Keratinocyte (primary cell): ENCODE measurements around the gene DENND1A. TPM values are rescaled to one million over a fixed set of nuclear protein-coding genes. Genes with fewer than 3 reads are reported as not detected.

Source experiments
- DNase-seq: peaks from one replicate; pipeline ENCODE4 v3.0.0-alpha.2; 2011; ENCODE audit warnings: low read depth, missing footprints, low spot score
- FAIRE-seq: peaks from 2 replicates; lab custom pipeline; 2011; peaks lifted over from hg19 to GRCh38; lab: Jason Lieb, UNC
- H2AFZ ChIP-seq: 2 replicates; pipeline ENCODE4 v1.6.0; 2012; ENCODE audit warnings: low read length, control low read depth, inconsistent platforms; ENCODE audit not compliant: control insufficient read depth
- H3K27ac ChIP-seq: 2 replicates; pipeline ENCODE4 v1.5.1; 2011; ENCODE audit warnings: low read length; ENCODE audit not compliant: control insufficient read depth, insufficient read depth
- H3K27me3 ChIP-seq: 3 replicates; pipeline ENCODE4 v1.6.0; 2011; ENCODE audit warnings: low read length; ENCODE audit not compliant: control insufficient read depth, insufficient read depth; ENCODE audit errors: extremely low read depth
- H3K36me3 ChIP-seq, 2 experiments: 2 replicates in 1 of 2; 3 replicates in 1 of 2; pipeline ENCODE4 v1.5.1; 2011; ENCODE audit warnings: low read length in 2 of 2, mild to moderate bottlenecking in 1 of 2; ENCODE audit not compliant: control insufficient read depth in 2 of 2, insufficient read depth in 2 of 2; ENCODE audit errors: extremely low read depth in 1 of 2
- H3K4me1 ChIP-seq: 3 replicates; pipeline ENCODE4 v1.5.1; 2011; ENCODE audit warnings: low read length; ENCODE audit not compliant: control insufficient read depth, insufficient read depth; ENCODE audit errors: extremely low read depth
- H3K4me2 ChIP-seq: 3 replicates; pipeline ENCODE4 v1.6.0; 2011; ENCODE audit warnings: low read depth, low read length; ENCODE audit not compliant: control insufficient read depth, insufficient read depth; ENCODE audit errors: extremely low read depth
- H3K4me3 ChIP-seq, 3 experiments: fragments of 200-600 bp in 1 of 3; sonication (generic) in 1 of 3; 2 replicates in 2 of 3; 3 replicates in 1 of 3; pipeline ENCODE4 v1.5.1; 2011 to 2016; ENCODE audit warnings: low read length in 3 of 3, mild to moderate bottlenecking in 3 of 3, control low read depth in 2 of 3, inconsistent platforms in 1 of 3, low read depth in 1 of 3, mixed read lengths in 1 of 3, mixed run types in 1 of 3, moderate library complexity in 1 of 3; ENCODE audit not compliant: control insufficient read depth in 2 of 3, insufficient read depth in 2 of 3; ENCODE audit errors: extremely low read depth in 1 of 3
- H3K79me2 ChIP-seq: 2 replicates; pipeline ENCODE4 v1.6.0; 2012; ENCODE audit warnings: low read length; ENCODE audit not compliant: control insufficient read depth, insufficient read depth
- H3K9ac ChIP-seq: 3 replicates; pipeline ENCODE4 v1.6.0; 2011; ENCODE audit warnings: low read length; ENCODE audit not compliant: control insufficient read depth, insufficient read depth; ENCODE audit errors: extremely low read depth
- H3K9me1 ChIP-seq: 3 replicates; pipeline ENCODE4 v1.6.0; 2011; ENCODE audit warnings: low read length; ENCODE audit not compliant: control insufficient read depth, insufficient read depth; ENCODE audit errors: extremely low read depth
- H3K9me3 ChIP-seq: 2 replicates; pipeline ENCODE4 v1.5.1; 2012; ENCODE audit warnings: low read depth, low read length; ENCODE audit not compliant: control insufficient read depth
- H4K20me1 ChIP-seq: 3 replicates; pipeline ENCODE4 v1.6.0; 2011; ENCODE audit warnings: low read length; ENCODE audit not compliant: control insufficient read depth, insufficient read depth; ENCODE audit errors: extremely low read depth
- EZH2 ChIP-seq: IDR thresholded peaks from one replicate; pipeline ENCODE4 v1.6.1; 2012; ENCODE audit warnings: inconsistent platforms, mild to moderate bottlenecking, low read length, moderate library complexity
- dilution Hi-C: fragments of 300-500 bp; cut with MboI; formaldehyde crosslinking; loops from one replicate; pipeline ENCODE4 v1.7.0; 2020; ENCODE audit warnings: low sequenced_read_pairs; ENCODE audit not compliant: extremely low pct_ligation_motif_present
- polyA plus RNA-seq, 5 experiments: library from polyadenylated mRNA; depleted of rRNA in 3 of 5; stranded (reverse) in 3 of 5; stranded (forward) in 1 of 5; unstranded in 1 of 5; fragments of >200 nt; gene quantifications; 1 replicate in 1 of 5; 2 replicates in 3 of 5; 3 replicates in 1 of 5; pipeline versions ENCODE4 v1.2.1 to v1.2.3, GENCODE V29; 2011 to 2012; ENCODE audit warnings: missing spikeins in 2 of 5, low read depth in 1 of 5, low replicate concordance in 1 of 5
- TF ChIP-seq, protein P1 (sequence below), 3 experiments: IDR thresholded peaks in 1 of 3; conservative IDR thresholded peaks in 1 of 3; optimal IDR thresholded peaks in 1 of 3; 2 replicates in 2 of 3; 3 replicates in 1 of 3; pipeline versions ENCODE3 to v1.5.1; 2011; ENCODE audit warnings: low read length in 3 of 3, mild to moderate bottlenecking in 3 of 3, moderate library complexity in 2 of 3, control low read depth in 1 of 3, inconsistent platforms in 1 of 3; ENCODE audit not compliant: insufficient read depth in 2 of 3; ENCODE audit errors: extremely low read depth in 1 of 3

DENND1A gene
- polyA plus RNA-seq, 1 donor (not counting 4 experiments of a cell fraction or from before 2014, with no cell fraction given) = 13.0 TPM

DNA sequence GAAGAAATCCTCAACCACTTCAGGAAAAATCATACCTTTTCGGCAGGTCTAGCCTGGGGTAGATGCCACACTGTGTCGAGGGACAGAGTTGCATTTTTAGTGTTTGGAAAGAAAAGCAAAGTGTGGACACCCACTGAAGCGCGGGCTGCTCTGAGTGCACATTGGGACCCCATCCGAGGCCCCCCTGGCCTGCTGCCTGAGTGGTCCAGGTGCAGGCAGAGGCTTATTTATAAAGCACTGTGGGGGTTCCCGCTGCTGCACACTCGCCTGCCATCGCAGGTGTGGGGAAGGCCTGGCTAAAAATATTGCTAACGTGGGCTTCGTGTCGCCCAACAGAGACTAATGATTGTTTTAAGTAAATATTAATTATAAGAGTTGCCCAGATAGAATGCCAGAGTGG is 454.5 kb downstream of the DENND1A start:
- FAIRE-seq (no peak), DNase-seq (no peak)
- no peaks in the 10 kb centered on the region for H3K79me2 ChIP-seq
- H3K27me3 ChIP-seq = no peaks in the 10 kb centered on the region
- H3K9me1 ChIP-seq = no peaks in the 10 kb centered on the region
- H3K4me3 ChIP-seq = no peak overlapping the region
- no peaks in the 10 kb centered on the region for H3K4me1 ChIP-seq
- no peak overlapping the region for H3K4me2 ChIP-seq
- H3K27ac ChIP-seq = no peak overlapping the region
- H3K9me3 ChIP-seq = no peaks in the 10 kb centered on the region
- TF ChIP-seq, protein P1, sequence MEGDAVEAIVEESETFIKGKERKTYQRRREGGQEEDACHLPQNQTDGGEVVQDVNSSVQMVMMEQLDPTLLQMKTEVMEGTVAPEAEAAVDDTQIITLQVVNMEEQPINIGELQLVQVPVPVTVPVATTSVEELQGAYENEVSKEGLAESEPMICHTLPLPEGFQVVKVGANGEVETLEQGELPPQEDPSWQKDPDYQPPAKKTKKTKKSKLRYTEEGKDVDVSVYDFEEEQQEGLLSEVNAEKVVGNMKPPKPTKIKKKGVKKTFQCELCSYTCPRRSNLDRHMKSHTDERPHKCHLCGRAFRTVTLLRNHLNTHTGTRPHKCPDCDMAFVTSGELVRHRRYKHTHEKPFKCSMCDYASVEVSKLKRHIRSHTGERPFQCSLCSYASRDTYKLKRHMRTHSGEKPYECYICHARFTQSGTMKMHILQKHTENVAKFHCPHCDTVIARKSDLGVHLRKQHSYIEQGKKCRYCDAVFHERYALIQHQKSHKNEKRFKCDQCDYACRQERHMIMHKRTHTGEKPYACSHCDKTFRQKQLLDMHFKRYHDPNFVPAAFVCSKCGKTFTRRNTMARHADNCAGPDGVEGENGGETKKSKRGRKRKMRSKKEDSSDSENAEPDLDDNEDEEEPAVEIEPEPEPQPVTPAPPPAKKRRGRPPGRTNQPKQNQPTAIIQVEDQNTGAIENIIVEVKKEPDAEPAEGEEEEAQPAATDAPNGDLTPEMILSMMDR (optimal IDR thresholded peaks at IDR 0.05 in 1 of 3, IDR thresholded peaks at IDR 0.05 in 1 of 3, conservative IDR thresholded peaks at IDR 0.05 in 1 of 3; ENCODE audit: extremely low read depth in 1 of 3, insufficient read depth in 2 of 3, low read length in 3 of 3) = no peak
- TF ChIP-seq EZH2 = no peak
- H3K36me3 ChIP-seq = no peaks in the 10 kb centered on the region
- no peak overlapping the region for H2AFZ ChIP-seq
- H3K9ac ChIP-seq = no peak overlapping the region
- dilution Hi-C loops = no loop called here
- no peaks in the 10 kb centered on the region for H4K20me1 ChIP-seq

DNA sequence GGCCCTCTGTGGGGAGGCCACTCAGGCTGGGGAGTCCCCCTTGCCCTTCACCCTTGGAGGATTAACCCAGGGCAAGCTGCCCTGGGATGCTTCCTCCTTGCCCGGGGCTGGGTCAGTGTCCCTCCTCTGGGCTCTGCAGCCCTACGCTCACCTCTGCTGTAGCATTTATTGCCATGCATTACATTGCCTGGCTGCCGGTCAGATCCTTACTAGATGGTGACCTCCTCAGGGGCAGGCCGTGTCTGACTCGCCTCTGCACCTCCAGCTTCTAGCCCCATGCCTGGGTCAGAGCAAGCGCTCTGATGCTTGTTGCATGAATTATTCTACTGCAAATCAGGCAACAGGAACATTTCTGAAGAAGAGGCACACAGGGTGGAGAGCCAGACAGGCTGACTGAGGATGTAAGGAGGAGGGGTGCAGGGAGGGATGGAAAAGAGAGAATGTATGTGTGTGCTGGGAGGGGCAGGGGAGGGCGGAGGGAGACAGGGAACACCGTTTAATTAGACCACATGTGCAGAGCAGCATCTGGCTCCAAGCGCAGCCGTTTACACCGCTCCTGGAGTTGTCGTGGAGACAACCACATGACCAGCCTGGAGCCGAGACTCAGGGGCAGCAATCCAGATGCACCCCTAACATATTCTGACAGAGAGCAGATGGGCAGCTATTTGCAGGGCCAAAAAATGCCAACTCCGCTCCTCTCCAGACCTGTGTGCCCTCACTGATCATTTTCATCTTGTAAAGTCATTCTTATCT is 456.9 kb downstream of the DENND1A start:
- Histone ChIP-seq H3K9ac (no peak overlapping the region), H3K79me2 (no peaks in the 10 kb centered on the region), H3K27ac (no peak overlapping the region), H3K4me3 (no peak overlapping the region), H2AFZ (no peak overlapping the region), H3K4me1 (no peaks in the 10 kb centered on the region), H4K20me1 (no peaks in the 10 kb centered on the region), H3K9me1 (no peaks in the 10 kb centered on the region), H3K27me3 (no peaks in the 10 kb centered on the region), H3K4me2 (no peak overlapping the region), H3K9me3 (no peaks in the 10 kb centered on the region), H3K36me3 (no peaks in the 10 kb centered on the region)
- TF ChIP-seq EZH2 = no peak
- TF ChIP-seq, protein P1 (optimal IDR thresholded peaks at IDR 0.05 in 1 of 3, IDR thresholded peaks at IDR 0.05 in 1 of 3, conservative IDR thresholded peaks at IDR 0.05 in 1 of 3; ENCODE audit: extremely low read depth in 1 of 3, insufficient read depth in 2 of 3, low read length in 3 of 3) = no peak
- DNase-seq = no peak
- no peak for FAIRE-seq
- dilution Hi-C loops = no loop called here
